Limb (tissue), 2 donors: ENCODE data around the gene MAD1L1.
"Not testable (repeated sequence)": the region's sequence is repeated elsewhere in the genome, so short reads cannot be mapped to it uniquely, and the experiment has no call there.

Experiments used
- DNase-seq, 2 donors: peaks; one replicate each; pipeline ENCODE4 v3.0.0-alpha.2; 2016; ENCODE audit errors: extremely low spot score in 2 of 2

MAD1L1 gene

GRCh38 chr7:1931256-1931950 is 301.3 kb downstream of the MAD1L1 start:
- DNase-seq, result no peak

GRCh38 chr7:1930381-1931065 is 302.2 kb downstream of the MAD1L1 start:
- DNase-seq, result no peak

GRCh38 chr7:1929349-1929925 is 303.3 kb downstream of the MAD1L1 start:
- not testable (repeated sequence) for DNase-seq

GRCh38 chr7:1928645-1929348 is 303.9 kb downstream of the MAD1L1 start:
- DNase-seq, result no peak

- no peak for DNase-seq
Observed at GRCh38 chr7:1927937-1928644, 304.7 kb downstream of the MAD1L1 start.

- DNase-seq, result no peak
Observed at GRCh38 chr7:1926908-1927306, 305.8 kb downstream of the MAD1L1 start.

GRCh38 chr7:1925973-1926907 is 306.5 kb downstream of the MAD1L1 start:
- DNase-seq, result no peak

- DNase-seq, result no peak
Observed at GRCh38 chr7:1925349-1925748, 307.4 kb downstream of the MAD1L1 start.

- DNase-seq, result no peak
Observed at GRCh38 chr7:1924258-1924817, 308.4 kb downstream of the MAD1L1 start.

GRCh38 chr7:1923409-1924257 is 309.1 kb downstream of the MAD1L1 start:
- DNase-seq, result no peak

- DNase-seq, result no peak
Observed at GRCh38 chr7:1922870-1923236, 309.9 kb downstream of the MAD1L1 start.

GRCh38 chr7:1922071-1922869 is 310.5 kb downstream of the MAD1L1 start:
- DNase-seq, result no peak

GRCh38 chr7:1920881-1921280 is 311.9 kb downstream of the MAD1L1 start:
- no peak for DNase-seq

GRCh38 chr7:1920266-1920681 is 312.5 kb downstream of the MAD1L1 start:
- no peak for DNase-seq

- DNase-seq, result no peak
Observed at GRCh38 chr7:1919539-1920265, 313.0 kb downstream of the MAD1L1 start.

- no peak for DNase-seq
Observed at GRCh38 chr7:1918881-1919525, 313.7 kb downstream of the MAD1L1 start.

GRCh38 chr7:1918063-1918645 is 314.6 kb downstream of the MAD1L1 start:
- DNase-seq, result no peak
